OCI-LY3 (cell line): ENCODE results near the gene SSBP2.
A peak's percentile ranks its signal among the peaks of the same experiment; 100 is the strongest.

Source experiments
- H2AFZ ChIP-seq: fragments of 200-600, 300-600 bp; shearing (Covaris generic); 2 replicates; pipeline ENCODE4 v1.6.0; 2014; ENCODE audit warnings: antibody characterized with exemption, low read depth, low read length
- H3K27ac ChIP-seq: fragments of 200-600, 300-600 bp; sonication (generic); 2 replicates; pipeline ENCODE4 v1.5.1; 2014; ENCODE audit warnings: mild to moderate bottlenecking, low read length, moderate library complexity, mixed read lengths
- H3K27me3 ChIP-seq: fragments of 200-600, 300-600 bp; sonication (generic); 2 replicates; pipeline ENCODE4 v1.6.1; 2014; ENCODE audit warnings: low read depth, low read length, mixed read lengths
- H3K36me3 ChIP-seq: fragments of 200-600, 300-600 bp; sonication (generic); replicated peaks from 2 replicates; pipeline ENCODE3; 2014; ENCODE audit warnings: low read depth, low read length, mixed read lengths
- H3K4me1 ChIP-seq: fragments of 300-600, 200-600 bp; sonication (generic); 2 replicates; pipeline ENCODE4 v1.6.1; 2014; ENCODE audit warnings: low read length, mixed read lengths
- H3K4me2 ChIP-seq: fragments of 200-600, 300-600 bp; sonication (generic); 2 replicates; pipeline ENCODE4 v1.6.1; 2014; ENCODE audit warnings: low read length, mixed read lengths
- H3K4me3 ChIP-seq: fragments of 300-600, 200-600 bp; sonication (generic); 2 replicates; pipeline ENCODE4 v1.5.1; 2014; ENCODE audit warnings: antibody characterized with exemption, mild to moderate bottlenecking, low read length, moderate library complexity
- H3K79me2 ChIP-seq: fragments of 300-600, 200-600 bp; shearing (Covaris generic); 2 replicates; pipeline ENCODE4 v1.6.1; 2014; ENCODE audit warnings: mild to moderate bottlenecking, low read length, mixed read lengths
- H3K9ac ChIP-seq: fragments of 300-600, 200-600 bp; shearing (Covaris generic); 2 replicates; pipeline ENCODE4 v1.6.0; 2014; ENCODE audit warnings: mild to moderate bottlenecking, low read length, moderate library complexity
- H3K9me3 ChIP-seq: fragments of 200-600, 300-600 bp; shearing (Covaris generic); 2 replicates; pipeline ENCODE4 v1.6.1; 2014; ENCODE audit warnings: low read length, mixed read lengths; ENCODE audit not compliant: insufficient read depth
- H4K20me1 ChIP-seq: fragments of 200-600, 300-600 bp; sonication (generic); 2 replicates; pipeline ENCODE4 v1.6.1; 2016; ENCODE audit warnings: low read length, mixed read lengths; ENCODE audit not compliant: insufficient read depth
- CTCF ChIP-seq: fragments of 200-600, 300-600 bp; sonication (generic); IDR thresholded peaks from 2 replicates; pipeline ENCODE4 v1.5.1; 2014; ENCODE audit warnings: antibody characterized with exemption, low read length, low read depth
- EZH2phosphoT487 ChIP-seq: fragments of 200-600 bp; shearing (Covaris generic); IDR thresholded peaks from 2 replicates; pipeline ENCODE4 v1.6.1; 2018; ENCODE audit warnings: antibody characterized with exemption, mixed run types, low read depth

The SSBP2 gene

GRCh38 chr5:81751009-81751835 is at the start of gene SSBP2:
Gene SSBP2, minus strand, starts transcription at chr5:81751097. Its CDS starts 55 bp downstream, at chr5:81751042.
- no peak for TF ChIP-seq CTCF
- TF ChIP-seq EZH2phosphoT487: no peak
- peak within 1 kb of the TSS; percentile 83 for H3K4me2 ChIP-seq
- no peaks in the 10 kb centered on the region for H3K36me3 ChIP-seq
- peak within 1 kb of the TSS; percentile 79 for H3K9ac ChIP-seq
- H3K9me3 ChIP-seq: no peaks in the 10 kb centered on the region
- peak within 1 kb of the TSS; percentile 64 for H2AFZ ChIP-seq
- H3K27me3 ChIP-seq: peaks cover 34% of the 10 kb centered on the region
- peaks cover 10% of the 10 kb centered on the region for H3K4me1 ChIP-seq
- H3K4me3 ChIP-seq: peak within 1 kb of the TSS; percentile 87
- no peaks in the 10 kb centered on the region for H4K20me1 ChIP-seq
- no peaks in the 10 kb centered on the region for H3K79me2 ChIP-seq
- H3K27ac ChIP-seq: peak within 1 kb of the TSS; percentile 61

- H2AFZ ChIP-seq: no peak overlapping the region
- no peaks in the 10 kb centered on the region for H3K9me3 ChIP-seq
- H3K4me1 ChIP-seq: peaks cover 4% of the 10 kb centered on the region; the same call in 1 of the 2 replicates
- H3K4me2 ChIP-seq: no peak overlapping the region
- H4K20me1 ChIP-seq: no peaks in the 10 kb centered on the region
- no peak overlapping the region for H3K4me3 ChIP-seq
- no peaks in the 10 kb centered on the region for H3K27me3 ChIP-seq
- H3K36me3 ChIP-seq: no peaks in the 10 kb centered on the region
- H3K27ac ChIP-seq: no peak overlapping the region
- no peak for TF ChIP-seq CTCF
- TF ChIP-seq EZH2phosphoT487: no peak
- H3K9ac ChIP-seq: no peak overlapping the region
- H3K79me2 ChIP-seq: no peaks in the 10 kb centered on the region
Measured at GRCh38 chr5:81795666-81796065, 44.8 kb upstream of the SSBP2 start.

DNA sequence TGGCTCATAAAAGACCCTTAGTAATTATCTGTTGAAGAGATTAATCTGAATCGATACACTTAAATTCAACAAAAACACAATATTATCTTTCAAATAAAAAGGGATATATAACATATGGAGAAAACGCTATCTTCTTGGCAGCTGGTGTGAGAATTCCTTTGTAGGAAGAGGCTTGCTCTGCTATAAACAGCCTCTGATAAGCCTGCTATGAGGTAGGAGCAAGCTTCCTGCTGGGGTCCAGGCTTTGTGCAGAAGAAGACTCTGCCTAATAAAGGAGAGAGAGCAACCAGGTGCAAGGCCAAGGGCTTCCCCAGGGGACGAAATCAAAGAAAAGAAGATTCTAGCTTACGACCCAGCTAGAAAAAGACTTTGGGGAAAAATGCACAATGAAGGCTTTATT is 43.3 kb upstream of the SSBP2 start:
- Histone ChIP-seq H3K27me3 (no peaks in the 10 kb centered on the region), H2AFZ (no peak overlapping the region), H3K9me3 (no peaks in the 10 kb centered on the region), H3K36me3 (no peaks in the 10 kb centered on the region), H3K27ac (no peak overlapping the region), H3K4me3 (no peak overlapping the region), H3K4me2 (no peak overlapping the region), H3K4me1 (peaks cover 4% of the 10 kb centered on the region; the same call in 1 of the 2 replicates), H4K20me1 (no peaks in the 10 kb centered on the region), H3K9ac (no peak overlapping the region), H3K79me2 (no peaks in the 10 kb centered on the region)
- TF ChIP-seq EZH2phosphoT487: no peak

GRCh38 chr5:81790336-81790735 is 39.4 kb upstream of the SSBP2 start:
- H3K27me3 ChIP-seq: no peaks in the 10 kb centered on the region
- no peaks in the 10 kb centered on the region for H3K9me3 ChIP-seq
- no peaks in the 10 kb centered on the region for H3K36me3 ChIP-seq
- no peaks in the 10 kb centered on the region for H3K79me2 ChIP-seq
- H3K9ac ChIP-seq: no peak overlapping the region
- no peaks in the 10 kb centered on the region for H4K20me1 ChIP-seq
- no peak overlapping the region for H2AFZ ChIP-seq
- TF ChIP-seq CTCF (no peak), EZH2phosphoT487 (no peak)
- no peak overlapping the region for H3K4me2 ChIP-seq
- no peak overlapping the region for H3K4me3 ChIP-seq
- H3K27ac ChIP-seq: no peak overlapping the region
- H3K4me1 ChIP-seq: peaks cover 8% of the 10 kb centered on the region
